CD14-positive monocyte (primary cell): Measurements from ENCODE around the gene ZNF76. TPM values are rescaled to one million over a fixed set of nuclear protein-coding genes. Genes with fewer than 3 reads are reported as not detected.
A peak's percentile ranks its signal among the peaks of the same experiment; 100 is the strongest.

ENCODE experiments used
- DNase-seq, 3 donors: peaks; one replicate each; pipeline ENCODE4 v3.0.0-alpha.2; 2011 to 2022
- H2AFZ ChIP-seq: 2 replicates; pipeline ENCODE4 v1.6.0; 2012; ENCODE audit warnings: mild to moderate bottlenecking, low read depth, low read length, inconsistent platforms; ENCODE audit not compliant: insufficient read depth, poor library complexity, severe bottlenecking
- H3K27ac ChIP-seq, 2 donors: 1 replicate in 1 of 2; 2 replicates in 1 of 2; pipeline ENCODE4 v1.5.1; 2012 to 2013; ENCODE audit warnings: low read length in 2 of 2, control low read depth in 1 of 2, inconsistent platforms in 1 of 2, low read depth in 1 of 2, mild to moderate bottlenecking in 1 of 2
- H3K27me3 ChIP-seq, 2 donors: one replicate each; pipeline versions ENCODE4 v1.6.0 to v1.6.1; 2011 to 2013; ENCODE audit warnings: low read length in 2 of 2; ENCODE audit not compliant: control insufficient read depth in 2 of 2, insufficient read depth in 2 of 2
- H3K36me3 ChIP-seq, 2 donors: replicated peaks in 1 of 2; 1 replicate in 1 of 2; 2 replicates in 1 of 2; pipeline versions ENCODE4 v1.5.1 to v1.6.1; 2012 to 2013; ENCODE audit warnings: low read length in 2 of 2, control low read depth in 1 of 2, inconsistent platforms in 1 of 2, mild to moderate bottlenecking in 1 of 2; ENCODE audit not compliant: insufficient read depth in 2 of 2, control insufficient read depth in 1 of 2
- H3K4me1 ChIP-seq, 2 donors: 1 replicate in 1 of 2; 2 replicates in 1 of 2; pipeline versions ENCODE4 v1.5.1 to v1.6.1; 2012 to 2013; ENCODE audit warnings: low read length in 2 of 2, control low read depth in 1 of 2, inconsistent platforms in 1 of 2, mild to moderate bottlenecking in 1 of 2, moderate library complexity in 1 of 2; ENCODE audit not compliant: insufficient read depth in 2 of 2, control insufficient read depth in 1 of 2
- H3K4me2 ChIP-seq: replicated peaks from 2 replicates; pipeline ENCODE3; 2012; ENCODE audit warnings: low read length, moderate library complexity, mild to moderate bottlenecking; ENCODE audit not compliant: poor library complexity, severe bottlenecking; ENCODE audit errors: extremely low read depth
- H3K4me3 ChIP-seq, 3 experiments: fragments of 200-600 bp in 1 of 3; sonication (generic) in 1 of 3; replicated peaks in 1 of 3; 1 replicate in 2 of 3; 2 replicates in 1 of 3; pipeline ENCODE4 v1.5.1; 2011 to 2013; ENCODE audit warnings: low read length in 3 of 3, mild to moderate bottlenecking in 3 of 3, control low read depth in 2 of 3, low read depth in 2 of 3, inconsistent platforms in 1 of 3, moderate library complexity in 1 of 3
- H3K79me2 ChIP-seq: 2 replicates; pipeline ENCODE4 v1.6.0; 2012; ENCODE audit warnings: mild to moderate bottlenecking, control low read depth, inconsistent platforms, low read length, moderate library complexity; ENCODE audit not compliant: insufficient read depth
- H3K9ac ChIP-seq: 2 replicates; pipeline ENCODE4 v1.6.0; 2017; ENCODE audit warnings: low read length, mild to moderate bottlenecking; ENCODE audit not compliant: insufficient read depth, poor library complexity, severe bottlenecking
- H3K9me3 ChIP-seq, 2 donors: replicated peaks in 1 of 2; 1 replicate in 1 of 2; 2 replicates in 1 of 2; pipeline versions ENCODE4 v1.5.1 to v1.6.1; 2012 to 2013; ENCODE audit warnings: low read length in 2 of 2, control low read depth in 1 of 2; ENCODE audit not compliant: control insufficient read depth in 1 of 2, insufficient read depth in 1 of 2
- H4K20me1 ChIP-seq: 2 replicates; pipeline ENCODE4 v1.6.0; 2012; ENCODE audit warnings: mild to moderate bottlenecking, low read length, control low read depth, moderate library complexity; ENCODE audit not compliant: insufficient read depth
- H3K27ac Mint-ChIP-seq, 7 donors: one replicate each; pipeline ENCODE4 v1.8.0; 2020; ENCODE audit warnings: mild to moderate bottlenecking in 7 of 7, mixed read lengths in 7 of 7, moderate library complexity in 6 of 7, inconsistent platforms in 2 of 7
- H3K27me3 Mint-ChIP-seq, 3 donors: one replicate each; pipeline ENCODE4 v1.8.0; 2021 to 2022; ENCODE audit warnings: low read depth in 3 of 3, mild to moderate bottlenecking in 3 of 3, mixed read lengths in 3 of 3, moderate library complexity in 3 of 3, inconsistent platforms in 1 of 3
- H3K36me3 Mint-ChIP-seq, 2 donors: one replicate each; pipeline ENCODE4 v1.8.0; 2020; ENCODE audit warnings: mixed read lengths in 2 of 2, inconsistent platforms in 1 of 2, mild to moderate bottlenecking in 1 of 2
- H3K4me1 Mint-ChIP-seq: one replicate; pipeline ENCODE4 v1.8.0; 2020; ENCODE audit warnings: mild to moderate bottlenecking, mixed read lengths
- H3K4me3 Mint-ChIP-seq, 2 donors: one replicate each; pipeline ENCODE4 v1.8.0; 2020; ENCODE audit warnings: mild to moderate bottlenecking in 2 of 2, mixed read lengths in 2 of 2, moderate library complexity in 1 of 2
- H3K9me3 Mint-ChIP-seq, 7 donors: one replicate each; pipeline ENCODE4 v1.8.0; 2020 to 2022; ENCODE audit warnings: mixed read lengths in 7 of 7, mild to moderate bottlenecking in 6 of 7, moderate library complexity in 6 of 7, inconsistent platforms in 2 of 7
- WGBS: methylation state at CpG from one replicate; pipeline ENCODE4 v1.1.5; 2013; ENCODE audit warnings: missing lambda C conversion rate; ENCODE audit not compliant: insufficient coverage; 5-methylcytosine and 5-hydroxymethylcytosine counted together
- intact Hi-C, 2 donors: fragments of 100-400 bp; cut with micrococcal nuclease; formaldehyde crosslinking; loops; one replicate each; pipeline versions ENCODE4 v1.15.0 to v1.15.1; 2023
- polyA plus RNA-seq, 3 donors: library from polyadenylated mRNA; depleted of rRNA in 1 of 3; unstranded in 2 of 3; stranded (reverse) in 1 of 3; fragments of 300-500 nt in 2 of 3; fragments of >200 nt in 1 of 3; fragmentation: Illumina TruSeq in 2 of 3; gene quantifications; 1 replicate in 2 of 3; 2 replicates in 1 of 3; pipeline ENCODE4 v1.2.3, GENCODE V29; 2012 to 2021
- TF ChIP-seq, protein P1 (sequence below): fragments of 200-600 bp; IDR thresholded peaks from one replicate; pipeline ENCODE4 v1.8.0; 2022; ENCODE audit warnings: antibody characterized with exemption, mild to moderate bottlenecking

Gene ZNF76
- polyA plus RNA-seq, 3 donors = 6.8 to 49.7 (median 9.6) TPM

GRCh38 chr6:35216851-35217811 lies 42.4 kb upstream of the ZNF76 start:
- Mint-ChIP-seq H3K36me3 (peaks cover 0 to 3% of the 10 kb centered on the region in 2 donors), H3K9me3 (peaks cover 0 to 10% (median 2%) of the 10 kb centered on the region in 7 donors), H3K27me3 (peaks cover 59 to 85% (median 66%) of the 10 kb centered on the region in 3 donors), H3K4me1 (peaks cover 20% of the 10 kb centered on the region), H3K27ac (peak overlapping the region in 2 of 7 donors; percentile 80), H3K4me3 (peak overlapping the region in 1 of 2 donors; percentile 53)
- Histone ChIP-seq H3K9ac (no peak overlapping the region), H2AFZ (no peak overlapping the region), H3K79me2 (no peaks in the 10 kb centered on the region), H3K36me3 (no peaks in the 10 kb centered on the region), H3K4me3 (no peak overlapping the region), H3K9me3 (peaks cover 0 to 16% of the 10 kb centered on the region in 2 donors), H4K20me1 (no peaks in the 10 kb centered on the region), H3K27me3 (peaks cover 56 to 73% of the 10 kb centered on the region in 2 donors), H3K27ac (no peak overlapping the region), H3K4me2 (no peak overlapping the region), H3K4me1 (peaks cover 11 to 22% of the 10 kb centered on the region in 2 donors)
- intact Hi-C loops = no loop called here
- TF ChIP-seq, protein P1, sequence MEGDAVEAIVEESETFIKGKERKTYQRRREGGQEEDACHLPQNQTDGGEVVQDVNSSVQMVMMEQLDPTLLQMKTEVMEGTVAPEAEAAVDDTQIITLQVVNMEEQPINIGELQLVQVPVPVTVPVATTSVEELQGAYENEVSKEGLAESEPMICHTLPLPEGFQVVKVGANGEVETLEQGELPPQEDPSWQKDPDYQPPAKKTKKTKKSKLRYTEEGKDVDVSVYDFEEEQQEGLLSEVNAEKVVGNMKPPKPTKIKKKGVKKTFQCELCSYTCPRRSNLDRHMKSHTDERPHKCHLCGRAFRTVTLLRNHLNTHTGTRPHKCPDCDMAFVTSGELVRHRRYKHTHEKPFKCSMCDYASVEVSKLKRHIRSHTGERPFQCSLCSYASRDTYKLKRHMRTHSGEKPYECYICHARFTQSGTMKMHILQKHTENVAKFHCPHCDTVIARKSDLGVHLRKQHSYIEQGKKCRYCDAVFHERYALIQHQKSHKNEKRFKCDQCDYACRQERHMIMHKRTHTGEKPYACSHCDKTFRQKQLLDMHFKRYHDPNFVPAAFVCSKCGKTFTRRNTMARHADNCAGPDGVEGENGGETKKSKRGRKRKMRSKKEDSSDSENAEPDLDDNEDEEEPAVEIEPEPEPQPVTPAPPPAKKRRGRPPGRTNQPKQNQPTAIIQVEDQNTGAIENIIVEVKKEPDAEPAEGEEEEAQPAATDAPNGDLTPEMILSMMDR = no peak
- 79% methylated on average over 5 of the region's 17 CpGs for WGBS
- DNase-seq = no peak

DNA sequence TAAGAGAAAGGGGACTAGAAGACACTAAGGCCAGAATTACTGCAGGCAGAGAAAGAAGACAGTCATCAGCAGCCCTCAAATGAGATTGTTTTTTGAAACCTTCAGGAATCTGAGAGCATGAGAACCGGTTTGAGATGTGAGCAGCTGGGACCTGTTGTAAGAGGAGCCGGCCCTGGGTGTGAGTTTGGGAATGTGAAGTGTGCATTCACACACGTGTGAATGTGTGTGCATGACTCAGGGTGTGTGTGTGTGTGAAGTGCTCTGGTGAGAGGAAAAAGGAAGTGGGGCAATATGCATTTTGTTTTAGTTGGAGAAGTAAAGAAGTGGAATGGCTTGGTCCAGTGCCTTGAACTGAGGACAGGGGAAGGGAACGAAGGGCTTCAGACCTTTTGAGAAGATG lies 41.5 kb upstream of the ZNF76 start:
- 20% methylated on average over 3 of the region's 4 CpGs for WGBS
- H3K27me3 ChIP-seq = peaks cover 47 to 68% of the 10 kb centered on the region in 2 donors
- Mint-ChIP-seq H3K4me1 (peaks cover 19% of the 10 kb centered on the region), H3K27me3 (peaks cover 51 to 80% (median 63%) of the 10 kb centered on the region in 3 donors), H3K9me3 (peaks cover 0 to 8% (median 2%) of the 10 kb centered on the region in 7 donors), H3K36me3 (peaks cover 0 to 3% of the 10 kb centered on the region in 2 donors), H3K4me3 (peak overlapping the region in 1 of 2 donors; percentile 69), H3K27ac (peak overlapping the region in 1 of 7 donors; percentile 36)
- no peak overlapping the region for H3K9ac ChIP-seq
- H3K27ac ChIP-seq = no peak overlapping the region
- TF ChIP-seq, protein P1 = no peak
- no peaks in the 10 kb centered on the region for H3K36me3 ChIP-seq
- peaks cover 11 to 22% of the 10 kb centered on the region in 2 donors for H3K4me1 ChIP-seq
- no peak overlapping the region for H3K4me2 ChIP-seq
- H3K9me3 ChIP-seq = peaks cover 0 to 7% of the 10 kb centered on the region in 2 donors
- intact Hi-C loops = no loop called here
- no peak overlapping the region for H3K4me3 ChIP-seq
- H4K20me1 ChIP-seq = no peaks in the 10 kb centered on the region
- peak; percentile 11 to 54 (median 12) for DNase-seq
- no peak overlapping the region for H2AFZ ChIP-seq
- no peaks in the 10 kb centered on the region for H3K79me2 ChIP-seq
